Measurements from ENCODE around the gene MUC16.
"Not testable (repeated sequence)": the region's sequence is repeated elsewhere in the genome, so short reads cannot be mapped to it uniquely, and the experiment has no call there.

MUC16 gene

DNA sequence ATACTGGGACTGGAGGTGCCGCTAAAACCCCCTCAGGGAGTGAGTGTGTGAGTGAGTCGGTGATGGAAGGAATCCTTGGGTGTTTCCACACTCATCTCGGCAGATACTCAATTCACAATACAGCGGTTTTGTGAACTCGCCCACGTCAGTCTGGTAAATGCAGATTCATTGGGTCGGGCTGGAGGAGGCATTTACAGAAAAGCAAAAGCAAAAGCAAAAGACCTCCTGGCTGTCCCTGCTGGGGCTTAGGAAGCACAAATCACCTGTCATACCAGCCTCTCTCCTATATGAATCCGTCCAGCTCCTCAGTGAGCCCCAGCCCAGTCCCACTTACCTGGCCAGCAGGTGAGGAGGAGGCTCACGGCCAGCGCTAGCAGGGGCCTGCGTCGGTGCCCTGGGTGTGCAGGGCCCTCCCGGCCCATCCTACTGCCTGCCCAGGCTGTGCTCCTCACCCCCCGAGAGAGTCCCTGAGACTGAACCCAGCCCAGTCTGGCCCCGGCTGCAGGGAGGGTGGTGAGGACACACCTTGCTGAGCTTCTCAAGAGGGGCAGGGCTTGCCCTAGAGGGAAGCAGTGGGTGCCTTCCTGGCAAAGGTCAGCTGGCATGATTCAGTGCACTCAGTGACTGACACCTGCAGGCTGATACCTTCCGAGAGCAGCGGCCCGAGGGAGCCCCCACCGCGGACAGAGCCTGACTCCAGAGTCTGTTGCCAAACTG is at the start of gene MUC16:
Gene MUC16 (minus strand): TSS at position 475 of the 717 bp plus-strand sequence.
- no peak for DNase-seq

DNA sequence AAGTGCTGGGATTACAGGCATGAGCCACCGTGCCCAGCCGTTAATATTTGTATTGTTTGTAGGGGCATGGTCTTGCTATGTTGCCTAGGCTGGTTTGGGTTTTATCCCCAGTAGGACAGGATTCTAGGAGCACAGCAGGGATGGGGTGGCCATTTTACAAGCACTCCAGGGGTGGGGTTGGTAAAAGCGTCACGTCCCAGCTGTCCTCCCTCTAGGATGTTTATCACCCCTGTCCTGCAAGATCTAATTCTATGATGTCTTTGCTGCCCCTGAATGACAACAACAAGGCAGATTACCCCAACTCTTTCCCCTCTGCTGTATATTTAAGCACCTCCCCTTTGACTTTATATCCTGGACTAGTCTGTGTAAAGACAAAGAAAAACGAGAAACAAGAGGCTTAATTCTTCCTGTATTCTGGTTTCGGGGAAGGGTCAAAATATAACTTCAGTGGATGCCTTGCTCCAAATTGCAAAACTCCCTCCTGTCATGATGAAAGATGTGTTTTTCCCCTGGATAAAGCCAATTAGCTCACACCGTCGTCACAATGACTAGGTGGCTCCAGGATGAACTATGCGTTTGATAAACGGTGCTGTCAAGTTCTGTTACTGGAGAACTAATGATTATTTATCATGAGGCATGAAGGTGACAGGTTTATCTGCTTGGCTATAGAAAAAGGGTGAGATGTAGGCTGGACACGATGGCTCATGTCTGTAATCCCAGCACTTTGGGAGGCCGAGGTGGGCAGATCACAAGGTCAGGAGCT is 48.9 kb upstream of the MUC16 start:
- DNase-seq: no peak

DNA sequence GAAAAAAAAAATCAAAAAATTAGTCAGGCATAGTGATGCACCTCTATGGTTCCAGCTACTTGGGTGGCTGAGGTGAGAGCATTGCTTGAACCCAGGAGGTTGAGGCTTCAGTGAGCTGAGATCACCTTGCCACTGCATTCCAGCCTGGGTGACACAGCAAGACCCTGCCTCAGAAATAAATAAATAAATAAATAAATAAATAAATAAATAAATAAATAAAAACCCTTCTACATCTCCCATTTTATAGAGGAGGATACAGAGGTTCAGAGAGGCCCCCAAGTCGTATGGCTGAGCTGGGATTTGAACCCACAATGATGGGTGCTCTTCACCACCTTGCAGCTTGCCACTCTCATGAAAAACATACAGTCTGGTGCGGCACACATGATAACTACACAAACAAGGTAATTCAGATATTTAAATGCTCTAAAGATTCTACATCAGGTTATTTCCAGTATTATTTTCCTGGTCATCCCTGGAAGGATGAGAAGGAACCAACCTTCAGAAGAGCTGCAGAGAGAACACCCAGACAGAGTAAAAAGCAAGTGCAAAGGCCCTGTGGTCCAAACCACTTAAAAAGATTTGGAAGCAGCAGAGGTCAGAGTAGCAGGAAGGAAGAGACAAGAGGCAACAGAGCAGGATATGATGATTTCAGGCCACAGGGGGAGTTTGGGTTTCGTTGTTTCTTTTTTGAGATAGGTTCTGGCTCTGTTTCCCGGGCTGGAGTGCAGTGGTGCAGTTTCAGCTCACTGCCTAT is 47.5 kb upstream of the MUC16 start:
- DNase-seq: no peak

DNA sequence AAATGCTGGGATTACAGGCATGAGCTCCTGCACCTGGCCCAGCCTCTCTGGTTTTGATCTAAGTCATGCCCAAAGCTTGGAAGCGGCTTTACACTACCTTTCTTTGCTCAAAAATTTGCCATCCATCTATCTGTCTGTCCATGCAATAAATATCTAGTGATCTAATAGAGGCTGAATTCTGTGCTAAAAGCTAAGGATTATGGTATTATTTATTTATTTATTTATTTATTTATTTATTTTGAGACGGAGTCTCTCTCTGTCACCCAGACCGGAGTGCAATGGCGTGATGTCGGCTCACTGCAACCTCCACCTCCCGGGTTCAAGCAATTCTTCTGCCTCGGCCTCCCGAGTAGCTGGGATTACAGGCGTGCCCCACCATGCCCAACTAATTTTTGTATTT is 45.9 kb upstream of the MUC16 start:
- DNase-seq: not testable (repeated sequence)

DNA sequence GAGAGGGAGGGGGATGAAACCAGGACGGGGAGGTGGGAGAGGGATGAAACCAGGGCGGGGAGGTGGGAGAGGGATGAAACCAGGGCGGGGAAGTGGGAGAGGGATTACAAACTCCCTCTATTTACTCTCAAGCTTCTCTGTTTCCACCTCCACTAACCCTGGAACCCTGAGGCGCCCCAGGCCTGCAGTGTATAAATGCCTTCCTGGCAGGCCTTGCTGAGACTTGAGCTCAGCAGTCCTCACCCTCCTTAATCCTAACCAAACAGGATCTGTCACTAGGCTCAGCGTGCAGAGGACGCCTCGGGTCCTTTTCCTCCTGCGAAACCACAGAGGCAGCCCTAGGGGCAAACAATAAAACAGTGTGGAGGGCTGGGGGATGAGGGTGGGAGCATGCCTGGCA is 44.6 kb upstream of the MUC16 start:
- DNase-seq: no peak

DNA sequence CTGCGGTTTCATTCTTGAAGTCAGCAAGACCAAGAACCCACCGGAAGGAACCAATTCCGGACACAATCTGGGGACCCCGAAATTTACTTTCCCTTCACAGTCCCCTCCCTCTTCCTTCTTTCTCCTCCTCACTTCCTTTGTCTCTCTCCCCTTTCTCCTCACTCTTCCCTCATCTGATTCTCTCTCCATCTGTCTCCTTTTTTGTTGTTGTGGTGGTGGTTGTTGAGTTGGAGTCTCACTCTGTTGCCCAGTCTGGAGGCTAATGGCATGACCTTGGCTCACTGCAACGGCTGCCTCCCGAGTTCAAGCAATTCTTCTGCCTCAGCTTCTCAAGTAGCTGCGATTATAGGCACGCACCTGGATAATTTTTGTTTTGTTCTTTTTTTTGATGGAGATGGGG is 44.0 kb upstream of the MUC16 start:
- DNase-seq: no peak

DNA sequence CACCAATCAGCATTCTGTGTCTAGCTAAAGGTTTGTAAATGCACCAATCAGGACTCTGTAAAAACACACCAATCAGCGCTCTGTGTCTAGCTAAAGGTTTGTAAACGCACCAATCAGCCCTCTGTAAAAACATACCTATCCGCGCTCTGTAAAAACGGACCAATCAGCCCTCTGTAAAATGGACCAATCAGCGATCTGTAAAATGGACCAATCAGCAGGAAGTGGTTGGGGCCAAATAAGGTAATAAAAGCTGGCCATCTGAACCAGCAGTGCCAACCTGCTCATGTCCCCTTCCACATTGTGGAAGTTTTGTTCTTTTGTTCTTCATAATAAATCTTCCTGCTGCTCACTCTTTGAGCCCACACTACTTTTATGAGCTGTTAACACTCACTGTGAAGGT is 43.5 kb upstream of the MUC16 start:
- DNase-seq: not testable (repeated sequence)

DNA sequence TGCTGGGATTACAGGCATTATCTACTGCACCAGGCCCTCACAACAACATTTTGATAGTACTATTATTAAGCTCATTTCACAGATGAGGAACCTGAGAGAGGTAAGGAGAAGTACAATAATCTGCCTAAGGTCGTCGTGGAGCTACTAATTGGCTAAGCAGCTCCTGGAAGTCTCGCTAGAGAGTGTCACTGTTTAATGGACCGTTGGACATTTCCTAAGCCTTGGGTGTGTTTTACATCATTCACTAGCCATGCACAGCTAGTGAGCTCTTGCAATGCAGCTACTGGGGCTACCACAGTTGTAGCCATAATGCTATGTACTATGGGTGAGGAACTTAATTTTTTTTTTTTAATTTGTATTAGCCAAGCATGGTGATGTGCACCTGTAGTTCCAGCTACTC is 42.7 kb upstream of the MUC16 start:
- DNase-seq: no peak

DNA sequence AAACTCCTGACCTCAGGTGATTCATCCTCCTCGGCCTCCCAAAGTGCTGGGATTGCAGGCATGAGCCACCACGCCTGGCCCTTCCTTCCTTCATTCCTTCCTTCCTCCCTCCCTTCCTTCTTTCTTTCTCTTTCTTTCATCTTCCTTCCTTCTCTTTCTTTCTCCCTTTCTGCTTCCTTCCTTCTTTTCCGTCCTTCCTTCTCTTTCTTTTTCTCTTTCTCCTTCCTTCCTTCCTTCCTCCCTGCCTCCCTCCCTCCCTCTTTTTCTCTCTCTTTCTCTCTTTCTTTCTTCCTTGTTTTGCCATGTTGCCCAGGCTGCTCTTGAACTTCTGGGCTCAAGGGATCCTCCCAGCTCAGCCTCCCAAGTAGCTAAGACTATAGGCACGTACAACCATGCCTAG is 36.5 kb upstream of the MUC16 start:
- no peak for DNase-seq

DNA sequence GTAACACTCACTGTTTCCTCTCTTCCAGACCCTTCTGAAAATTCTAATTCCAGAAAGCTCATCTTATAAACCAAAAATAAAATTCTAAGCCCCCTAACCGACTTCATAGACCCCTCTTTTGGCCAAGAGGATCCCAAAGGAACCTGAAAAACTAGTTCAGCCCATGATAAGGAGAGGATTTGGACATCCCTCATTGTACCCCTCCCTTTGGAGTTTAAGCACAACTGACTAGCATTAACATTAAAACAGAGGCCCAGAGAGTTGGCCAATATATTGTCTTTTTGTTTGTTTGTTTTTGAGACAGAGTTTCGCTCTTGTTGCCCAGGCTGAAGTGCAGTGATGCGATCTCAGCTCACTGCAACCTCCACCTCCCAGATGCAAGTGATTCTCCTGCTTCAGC is 34.2 kb upstream of the MUC16 start:
- no peak for DNase-seq

DNA sequence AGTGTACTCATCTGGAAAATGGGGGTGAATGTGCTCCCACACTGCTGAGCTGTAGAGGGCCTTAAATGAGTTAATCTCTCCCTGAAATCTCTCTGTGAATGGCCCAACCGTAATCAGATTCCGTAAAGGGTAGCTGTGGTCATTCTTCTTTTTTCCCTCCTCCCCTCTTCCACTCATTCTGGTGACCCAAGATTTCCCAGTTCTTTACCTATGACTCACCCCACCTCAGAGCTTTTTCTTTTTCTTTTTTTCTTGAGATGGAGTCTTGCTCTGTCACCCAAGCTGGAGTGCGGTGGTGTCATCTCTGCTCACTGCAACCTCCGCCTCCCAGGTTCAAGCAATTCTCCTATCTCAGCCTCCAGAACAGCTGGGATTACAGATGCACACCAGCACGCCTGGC is 33.3 kb upstream of the MUC16 start:
- no peak for DNase-seq

DNA sequence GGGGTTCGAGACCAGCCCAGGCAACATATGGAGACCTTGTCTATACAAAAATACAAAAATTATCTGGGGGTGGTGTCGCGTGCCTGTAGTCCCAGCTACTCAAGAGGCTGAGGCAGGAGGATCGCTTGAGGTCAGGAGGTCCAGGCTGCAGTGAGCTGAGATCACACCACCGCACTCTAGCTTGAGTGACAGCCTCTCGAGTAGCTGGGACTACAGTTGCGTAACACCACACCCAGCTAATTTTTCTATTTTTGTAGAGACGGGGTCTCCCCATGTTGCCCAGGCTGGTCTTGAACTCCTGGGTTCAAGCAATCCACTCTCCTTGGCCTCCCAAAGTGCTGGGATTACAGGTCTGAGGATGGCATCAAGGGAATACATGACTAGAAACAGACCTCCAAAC is 30.8 kb upstream of the MUC16 start:
- DNase-seq: no peak

DNA sequence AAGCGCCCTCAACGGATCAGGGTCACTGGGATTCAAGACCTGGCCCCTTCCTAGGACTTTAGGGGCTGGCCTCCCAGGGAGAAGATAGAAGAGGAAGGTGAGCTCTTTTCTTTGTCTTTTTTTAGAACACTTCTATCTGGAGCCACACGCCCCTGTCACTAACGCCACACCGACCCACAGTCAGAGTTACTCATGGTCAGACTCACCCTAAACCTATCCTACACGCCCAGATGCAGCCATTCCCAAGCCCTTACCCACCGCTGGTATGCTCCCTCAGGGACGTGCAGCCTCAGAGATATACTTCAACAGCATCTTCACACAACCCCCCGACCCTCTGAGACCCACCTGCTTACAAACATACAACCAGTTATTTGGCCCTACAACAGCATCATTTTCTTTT is 29.9 kb upstream of the MUC16 start:
- DNase-seq: no peak

DNA sequence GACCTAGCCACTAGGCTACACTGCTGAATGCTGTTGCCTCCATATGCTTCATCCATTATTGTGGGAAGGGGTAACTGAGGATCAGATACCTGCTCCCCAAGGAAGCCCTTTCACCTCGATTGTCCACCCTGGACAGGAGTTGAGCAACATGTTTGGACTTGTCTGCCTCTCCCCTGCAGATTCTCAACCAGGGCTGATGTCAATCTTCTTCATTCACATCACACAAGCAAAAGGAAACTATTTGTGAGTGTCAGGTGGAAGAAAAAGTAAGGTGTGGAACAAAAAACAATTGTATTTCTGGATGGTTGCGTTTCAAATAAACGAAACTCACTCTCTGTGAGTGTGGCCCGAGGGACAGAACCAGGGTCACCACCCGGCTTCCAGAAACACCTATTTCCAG is 29.5 kb upstream of the MUC16 start:
- DNase-seq: no peak

DNA sequence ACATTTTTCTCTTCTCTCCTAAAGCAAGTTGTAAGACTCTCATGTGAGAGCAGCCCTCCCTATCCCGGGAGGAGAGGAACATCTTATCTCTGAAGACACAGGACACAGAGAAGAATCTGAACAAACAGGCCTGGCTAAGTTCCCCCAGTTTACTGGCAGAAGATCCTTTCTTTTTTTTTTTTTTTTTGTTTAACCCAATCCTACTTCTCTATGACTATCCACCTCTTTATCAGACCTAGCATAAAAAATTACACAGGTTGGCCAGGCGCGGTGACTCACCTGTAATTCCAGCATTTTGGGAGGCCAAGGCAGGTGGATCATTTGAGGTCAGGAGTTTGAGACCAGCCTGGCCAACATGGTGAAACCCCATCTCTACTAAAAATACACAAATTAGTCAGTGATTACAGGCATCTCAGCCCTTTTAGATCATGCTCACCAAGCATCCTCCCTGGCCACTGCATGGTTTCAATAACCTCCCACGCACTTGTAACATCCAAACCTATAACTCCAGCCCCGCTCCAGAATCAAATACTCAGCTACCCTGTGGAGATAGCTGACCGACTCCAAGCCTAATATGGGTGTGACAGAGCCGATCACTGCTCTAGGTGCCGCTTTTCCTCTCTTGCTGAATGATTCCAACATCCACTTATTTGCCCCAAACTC is 27.3 kb upstream of the MUC16 start:
- DNase-seq: no peak

DNA sequence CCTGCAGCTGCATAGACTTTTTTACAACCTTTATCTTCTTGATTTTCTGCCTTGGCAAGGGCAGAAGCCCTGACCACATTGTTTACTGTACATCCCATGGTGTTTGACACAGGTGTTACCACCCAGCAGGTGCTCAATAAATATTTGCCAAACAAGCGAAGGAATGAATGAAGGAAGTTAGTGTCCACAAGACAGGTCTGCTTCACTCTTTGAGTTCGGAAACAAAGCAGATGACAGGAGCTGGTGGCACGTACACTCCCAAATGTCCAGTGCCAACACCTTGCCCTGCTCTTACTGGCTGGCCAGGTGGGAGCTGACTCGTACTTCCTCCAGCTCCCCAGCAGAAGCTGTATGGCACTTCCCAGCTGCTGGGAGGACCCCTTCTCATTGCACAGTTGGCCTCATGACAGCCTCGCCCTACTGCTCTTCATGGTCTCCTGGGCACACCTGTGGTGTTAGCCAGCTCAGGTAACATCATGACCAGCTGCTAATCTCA is 22.0 kb upstream of the MUC16 start:
- DNase-seq: no peak

DNA sequence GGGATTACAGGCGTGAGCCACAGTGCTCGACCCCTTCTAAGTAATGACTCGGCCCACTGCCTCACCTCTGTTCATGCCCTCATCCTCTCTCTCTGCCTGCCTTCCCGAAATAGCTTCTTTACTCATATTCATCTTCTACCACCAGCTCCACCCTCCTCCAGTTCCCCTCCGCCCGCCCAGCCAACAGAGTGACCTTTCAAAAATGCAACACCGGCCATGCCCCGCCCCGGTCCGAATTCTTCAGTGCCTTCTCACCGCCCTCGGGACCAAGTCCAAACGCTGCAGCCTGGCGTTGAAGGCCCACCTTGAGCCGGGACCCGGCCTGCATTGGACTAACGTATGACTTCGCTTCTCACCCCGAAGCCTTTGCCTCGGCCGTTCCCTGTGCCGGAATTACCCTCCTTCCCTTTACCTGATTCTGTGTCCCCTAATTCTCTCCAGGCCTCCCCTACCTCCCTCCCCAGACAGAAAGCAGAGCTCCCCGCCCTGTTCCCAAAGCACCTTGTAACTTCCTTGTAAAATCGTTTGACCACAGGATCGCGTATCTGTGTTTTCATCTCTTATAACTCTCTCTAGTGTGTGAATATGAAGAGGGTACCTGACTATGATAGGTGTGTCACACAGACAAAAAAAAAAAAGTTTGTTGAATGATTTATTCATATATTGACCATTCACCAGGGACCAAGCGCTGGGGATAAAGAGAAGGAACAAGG is 8.1 kb upstream of the MUC16 start:
- DNase-seq: no peak

DNA sequence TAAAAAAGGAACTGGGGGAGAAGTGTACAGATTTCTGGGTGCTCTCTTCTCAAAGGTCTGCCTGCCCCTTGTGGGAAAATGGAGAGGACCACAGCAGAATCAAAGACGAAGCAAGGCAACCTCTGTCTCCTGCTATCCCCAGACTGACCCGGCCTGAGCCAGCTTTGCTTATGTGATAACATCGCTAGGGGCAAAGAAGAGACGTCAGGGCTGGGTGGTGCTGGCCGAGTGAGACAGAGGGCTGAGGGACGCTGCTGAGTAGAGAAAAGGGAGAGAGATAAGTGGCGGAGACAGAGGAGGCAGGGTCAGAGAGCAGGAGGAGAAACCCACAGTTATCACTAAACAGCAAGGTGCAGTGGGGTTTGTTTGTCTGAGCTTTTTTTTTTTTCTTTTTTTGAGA is 4.6 kb upstream of the MUC16 start:
- DNase-seq: no peak

DNA sequence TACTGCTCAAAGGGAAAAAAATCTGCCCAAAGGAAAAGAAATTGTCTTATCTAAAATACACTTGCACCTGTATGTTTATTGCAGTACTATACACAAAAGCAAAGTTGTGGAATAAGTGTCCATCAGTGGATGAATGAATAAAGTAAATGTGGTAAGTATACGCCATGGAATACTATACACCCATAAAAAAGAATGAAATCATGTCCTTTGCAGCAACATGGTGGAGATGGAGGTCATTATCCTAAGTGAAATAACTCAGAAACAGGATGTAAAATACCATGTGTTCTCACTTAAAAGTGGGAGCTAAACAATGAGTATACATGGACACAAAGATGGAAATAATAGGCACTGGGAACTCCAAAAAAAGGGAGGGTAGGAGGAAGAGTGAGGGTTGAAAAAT is 3.8 kb upstream of the MUC16 start:
- DNase-seq: no peak

DNA sequence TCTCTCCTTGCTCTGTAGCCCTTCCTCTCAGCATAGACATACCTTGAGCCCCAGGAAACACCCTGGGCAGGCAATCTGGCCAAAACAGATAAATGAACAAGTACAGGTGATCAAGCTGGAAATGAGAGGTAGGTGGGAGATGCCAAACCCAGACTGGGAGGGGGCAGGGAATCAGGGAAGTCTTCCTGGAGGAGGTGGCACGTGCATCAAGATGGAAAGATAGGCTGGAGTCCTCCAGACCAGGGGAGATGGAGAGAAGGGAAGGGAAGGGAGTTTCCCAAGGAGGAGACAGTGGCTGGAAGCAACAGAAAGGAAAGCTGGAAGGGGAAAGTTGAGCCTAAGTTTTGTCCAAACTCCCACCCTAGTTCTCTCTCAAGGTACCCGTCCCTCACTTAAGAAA is 1.7 kb upstream of the MUC16 start:
- DNase-seq: no peak

DNA sequence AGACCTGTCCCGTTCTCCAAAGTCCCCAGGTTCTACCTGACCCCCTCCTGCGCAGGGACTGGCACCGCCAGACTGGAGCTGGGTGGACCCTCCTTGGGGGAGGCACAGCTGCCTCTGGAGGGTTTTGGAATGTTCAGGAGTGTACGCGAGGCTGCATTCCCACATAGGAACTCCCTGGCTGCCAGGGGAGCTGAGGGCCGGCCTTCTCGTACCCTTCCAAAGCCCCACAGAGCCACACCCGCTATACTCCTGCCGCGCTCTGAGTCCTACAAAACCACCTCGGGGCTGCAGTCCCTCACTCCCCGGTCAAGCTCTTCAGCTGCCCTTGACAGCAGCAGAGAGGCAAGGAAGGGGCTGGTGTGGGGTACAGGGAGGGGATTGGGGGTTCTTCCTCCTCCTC is 484 bp upstream of the MUC16 start:
- DNase-seq: no peak

DNA sequence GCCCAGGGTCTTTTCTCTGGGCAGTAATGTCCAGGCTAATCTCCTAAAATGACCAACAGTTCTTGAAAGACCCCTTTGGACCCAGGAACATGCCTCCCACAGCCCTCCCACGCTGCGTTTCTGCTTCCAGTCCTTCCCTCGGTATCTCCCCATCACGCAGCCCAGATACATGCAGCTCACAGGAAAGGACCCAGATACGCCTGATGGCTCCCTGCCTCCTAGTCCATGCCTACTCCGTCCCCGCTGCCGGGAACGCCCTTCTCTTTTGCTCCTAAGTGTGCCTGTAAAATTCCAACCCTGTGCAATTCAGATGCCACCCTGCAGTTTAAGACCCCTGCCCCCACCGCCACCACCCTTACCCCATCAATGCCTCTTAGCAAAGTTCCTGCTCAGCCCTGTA is 778 bp downstream of the MUC16 start:
- no peak for DNase-seq

DNA sequence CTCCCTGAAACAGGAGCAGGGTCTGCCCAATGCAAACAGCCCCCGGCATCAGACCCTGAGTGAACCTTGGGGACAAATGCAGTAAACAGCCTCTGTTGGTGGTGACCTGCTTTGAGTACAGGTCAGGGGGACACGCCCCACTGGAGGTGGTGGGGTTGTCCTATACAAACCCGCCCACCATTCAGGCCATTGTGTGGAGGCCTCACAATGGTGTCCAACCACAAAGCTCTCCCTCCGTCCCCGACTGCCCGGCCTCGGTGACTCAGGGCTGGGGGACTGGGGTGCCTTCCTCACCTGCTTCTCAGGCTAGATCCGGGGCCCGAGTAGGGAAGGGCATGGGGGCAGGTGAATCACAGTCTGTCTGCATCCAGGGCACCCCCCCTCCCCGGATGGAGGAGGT is 1.5 kb downstream of the MUC16 start:
- no peak for DNase-seq

Data from AML-193 (cell line).